ENCODE results near the gene KDM2A.
"Not testable (repeated sequence)": the region's sequence is repeated elsewhere in the genome, so short reads cannot be mapped to it uniquely, and the experiment has no call there.

DNA sequence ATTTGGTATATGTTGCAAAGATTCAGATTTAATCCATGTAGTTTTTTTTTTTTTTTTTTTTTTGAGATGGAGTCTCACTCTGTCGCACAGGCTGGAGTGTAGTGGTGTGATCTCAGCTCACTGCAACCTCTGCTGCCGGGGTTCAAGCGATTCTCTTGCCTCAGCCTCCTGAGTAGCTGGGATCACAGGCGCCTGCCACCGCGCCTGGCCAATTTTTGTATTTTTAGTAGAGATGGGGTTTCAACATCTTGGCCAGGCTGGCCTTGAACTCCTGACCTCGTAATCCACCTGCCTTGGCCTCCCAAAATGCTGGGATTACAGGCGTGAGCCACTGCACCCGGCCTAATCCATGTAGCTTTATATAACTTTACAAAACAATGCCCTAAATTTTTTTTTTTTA lies 49.8 kb downstream of the KDM2A start:
- TF ChIP-seq, protein P1, sequence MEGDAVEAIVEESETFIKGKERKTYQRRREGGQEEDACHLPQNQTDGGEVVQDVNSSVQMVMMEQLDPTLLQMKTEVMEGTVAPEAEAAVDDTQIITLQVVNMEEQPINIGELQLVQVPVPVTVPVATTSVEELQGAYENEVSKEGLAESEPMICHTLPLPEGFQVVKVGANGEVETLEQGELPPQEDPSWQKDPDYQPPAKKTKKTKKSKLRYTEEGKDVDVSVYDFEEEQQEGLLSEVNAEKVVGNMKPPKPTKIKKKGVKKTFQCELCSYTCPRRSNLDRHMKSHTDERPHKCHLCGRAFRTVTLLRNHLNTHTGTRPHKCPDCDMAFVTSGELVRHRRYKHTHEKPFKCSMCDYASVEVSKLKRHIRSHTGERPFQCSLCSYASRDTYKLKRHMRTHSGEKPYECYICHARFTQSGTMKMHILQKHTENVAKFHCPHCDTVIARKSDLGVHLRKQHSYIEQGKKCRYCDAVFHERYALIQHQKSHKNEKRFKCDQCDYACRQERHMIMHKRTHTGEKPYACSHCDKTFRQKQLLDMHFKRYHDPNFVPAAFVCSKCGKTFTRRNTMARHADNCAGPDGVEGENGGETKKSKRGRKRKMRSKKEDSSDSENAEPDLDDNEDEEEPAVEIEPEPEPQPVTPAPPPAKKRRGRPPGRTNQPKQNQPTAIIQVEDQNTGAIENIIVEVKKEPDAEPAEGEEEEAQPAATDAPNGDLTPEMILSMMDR (IDR thresholded peaks at IDR 0.05) = not testable (repeated sequence)
- TF ChIP-seq POLR2A (IDR thresholded peaks at IDR 0.05; ENCODE audit: low read depth) = not testable (repeated sequence)
